ENCODE data around the gene OAF.

- TF ChIP-seq CTCF (IDR thresholded peaks at IDR 0.05; ENCODE audit: low read depth, low read length, poor library complexity, severe bottlenecking) (no peak), EZH2phosphoT487 (IDR thresholded peaks at IDR 0.05; ENCODE audit: borderline replicate concordance, low read length) (no peak)
These were observed 30.1 kb upstream of the OAF start for GRCh38 chr11:120180551-120181232.

All from DOHH2 (cell line).